ENCODE measurements around the gene GAB2. TPM values are rescaled to one million over a fixed set of nuclear protein-coding genes. Genes with fewer than 3 reads are reported as not detected.

Gene GAB2
- total and polyA plus RNA-seq, 9 donors: 30.9 to 64.6 (median 42.9) TPM

- Histone ChIP-seq H3K27ac (no peak overlapping the region), H3K27me3 (no peaks in the 10 kb centered on the region), H3K9me3 (no peaks in the 10 kb centered on the region), H3K36me3 (no peaks in the 10 kb centered on the region), H3K4me1 (ENCODE audit: insufficient read depth) (peaks cover 2% of the 10 kb centered on the region), H3K4me3 (no peak overlapping the region)
- DNase-seq: peak in 2 of 5 donors; percentile 13 to 21
- intact Hi-C loops (cut with DNase I): no loop called here
- 77 to 85% (median 79%) methylated on average over 9 of the region's 9 CpGs for WGBS, 3 donors
- TF ChIP-seq CTCF (IDR thresholded peaks at IDR 0.05): no peak
- TF ChIP-seq EP300 (IDR thresholded peaks at IDR 0.05): no peak
Measured at GRCh38 chr11:78201096-78201818, 216.4 kb downstream of the GAB2 start.

- Histone ChIP-seq H3K36me3 (no peaks in the 10 kb centered on the region), H3K27ac (no peak overlapping the region), H3K4me1 (ENCODE audit: insufficient read depth) (peaks cover 2% of the 10 kb centered on the region), H3K9me3 (no peaks in the 10 kb centered on the region), H3K4me3 (no peak overlapping the region), H3K27me3 (no peaks in the 10 kb centered on the region)
- DNase-seq: peak in 2 of 5 donors; percentile 19 to 27
- intact Hi-C loops (cut with DNase I): no loop called here
- TF ChIP-seq EP300 (IDR thresholded peaks at IDR 0.05) (no peak), POLR2A (IDR thresholded peaks at IDR 0.05) (no peak), CTCF (IDR thresholded peaks at IDR 0.05) (no peak)
- WGBS, 3 donors: 95 to 98% (median 95%) methylated on average over 13 of the region's 13 CpGs
Measured at GRCh38 chr11:78200553-78200952, 217.1 kb downstream of the GAB2 start.

DNA sequence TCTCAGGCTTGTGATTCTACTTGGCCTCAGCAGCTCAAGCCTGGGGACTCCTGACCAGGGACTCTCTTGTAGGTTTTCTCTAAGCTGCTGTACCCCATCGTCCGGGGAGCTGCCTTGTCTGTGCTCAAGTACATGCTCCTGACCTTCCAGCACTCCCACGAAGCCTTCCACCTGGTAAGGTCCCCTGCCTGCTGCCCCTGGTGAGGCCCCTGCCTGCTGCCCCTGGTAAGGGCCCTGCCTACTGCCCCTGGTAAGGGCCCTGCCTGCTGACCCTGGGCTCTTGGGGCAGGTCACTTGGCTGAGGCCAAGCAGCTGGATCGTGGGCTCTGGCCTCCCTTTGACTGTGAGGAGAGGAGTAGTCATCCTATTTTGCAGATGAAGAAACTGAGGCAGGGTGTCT, 217.6 kb downstream of the GAB2 start:
- DNase-seq: peak in 2 of 5 donors; percentile 8 to 29
- Histone ChIP-seq H3K27me3 (no peaks in the 10 kb centered on the region), H3K4me3 (no peak overlapping the region), H3K36me3 (no peaks in the 10 kb centered on the region), H3K9me3 (no peaks in the 10 kb centered on the region), H3K4me1 (ENCODE audit: insufficient read depth) (peaks cover 2% of the 10 kb centered on the region), H3K27ac (no peak overlapping the region)
- 70 to 82% (median 72%) methylated on average over 4 of the region's 4 CpGs for WGBS, 3 donors
- intact Hi-C loops (cut with DNase I): no loop called here
- no peak for TF ChIP-seq EP300 (IDR thresholded peaks at IDR 0.05)
- no peak for TF ChIP-seq POLR2A (IDR thresholded peaks at IDR 0.05)
- TF ChIP-seq CTCF (IDR thresholded peaks at IDR 0.05): no peak

- TF ChIP-seq POLR2A (IDR thresholded peaks at IDR 0.05) (no peak), CTCF (IDR thresholded peaks at IDR 0.05) (no peak), EP300 (IDR thresholded peaks at IDR 0.05) (no peak)
- Histone ChIP-seq H3K27ac (no peak overlapping the region), H3K9me3 (no peaks in the 10 kb centered on the region), H3K27me3 (no peaks in the 10 kb centered on the region), H3K4me1 (ENCODE audit: insufficient read depth) (peaks cover 2% of the 10 kb centered on the region), H3K36me3 (no peaks in the 10 kb centered on the region), H3K4me3 (no peak overlapping the region)
- DNase-seq: peak in 1 of 5 donors; percentile 17
- intact Hi-C loops (cut with DNase I): no loop called here
- WGBS, 3 donors: 99 to 100% (median 100%) methylated on average over 5 of the region's 5 CpGs
Measured at GRCh38 chr11:78199653-78200015, 218.0 kb downstream of the GAB2 start.
